HepG2 (cell line): ENCODE measurements around the gene SLC16A6. TPM values are rescaled to one million over a fixed set of nuclear protein-coding genes. Genes with fewer than 3 reads are reported as not detected.

Experiments
- CC2D1A ChIP-seq: sonication (generic); formaldehyde crosslinking; IDR thresholded peaks from 2 replicates; pipeline ENCODE4 v1.8.1; 2023; ENCODE audit warnings: mild to moderate bottlenecking, missing genetic modification reagents
- GATAD1 ChIP-seq: IDR thresholded peaks from 2 replicates; pipeline ENCODE4 v1.6.1; 2016; ENCODE audit warnings: missing genetic modification reagents, missing compliant biosample characterization
- GATAD2A ChIP-seq: IDR thresholded peaks from 2 replicates; pipeline ENCODE4 v1.6.1; 2016
- MED8 ChIP-seq: sonication (generic); formaldehyde crosslinking; IDR thresholded peaks from 2 replicates; pipeline ENCODE4 v1.8.1; 2023; ENCODE audit warnings: mild to moderate bottlenecking, missing genetic modification reagents; ENCODE audit not compliant: insufficient replicate concordance
- MYC ChIP-seq: sonication (generic); formaldehyde crosslinking; IDR thresholded peaks from 2 replicates; pipeline ENCODE4 v1.9.0; 2021; ENCODE audit warnings: missing genetic modification reagents, borderline replicate concordance
- NCOA5 ChIP-seq: sonication (generic); formaldehyde crosslinking; IDR thresholded peaks from 2 replicates; pipeline ENCODE4 v1.4.0; 2020; ENCODE audit warnings: missing genetic modification reagents
- NRL ChIP-seq: sonication (generic); formaldehyde crosslinking; IDR thresholded peaks from 2 replicates; pipeline ENCODE4 v1.5.0; 2020; ENCODE audit warnings: missing genetic modification reagents, mild to moderate bottlenecking, moderate library complexity, borderline replicate concordance
- ZFP36 ChIP-seq: fragments of 150-350 bp; IDR thresholded peaks from 2 replicates; pipeline ENCODE4 v1.6.1; 2018; ENCODE audit warnings: borderline replicate concordance, low read length, low read depth; ENCODE audit not compliant: partially characterized antibody
- ZNF232 ChIP-seq: sonication (generic); formaldehyde crosslinking; IDR thresholded peaks from 2 replicates; pipeline ENCODE4 v1.4.0; 2020; ENCODE audit warnings: missing genetic modification reagents, borderline replicate concordance
- ZNF546 ChIP-seq: sonication (generic); formaldehyde crosslinking; conservative IDR thresholded peaks from 2 replicates; pipeline ENCODE4 v1.8.1; 2023; ENCODE audit warnings: mild to moderate bottlenecking, missing genetic modification reagents
- ZNF678 ChIP-seq: sonication (generic); formaldehyde crosslinking; IDR thresholded peaks from 2 replicates; pipeline ENCODE4 v1.4.0; 2020; ENCODE audit warnings: mild to moderate bottlenecking, missing genetic modification reagents
- ZNF775 ChIP-seq: sonication (generic); formaldehyde crosslinking; IDR thresholded peaks from 2 replicates; pipeline ENCODE4 v1.4.0; 2020; ENCODE audit warnings: missing genetic modification reagents, mild to moderate bottlenecking, moderate library complexity, borderline replicate concordance
- ZNF790 ChIP-seq: sonication (generic); formaldehyde crosslinking; IDR thresholded peaks from 2 replicates; pipeline ENCODE4 v1.8.0; 2022; ENCODE audit warnings: missing genetic modification reagents, mild to moderate bottlenecking, borderline replicate concordance
- ZNF883 ChIP-seq: sonication (generic); formaldehyde crosslinking; IDR thresholded peaks from 2 replicates; pipeline ENCODE4 v1.5.1; 2020; ENCODE audit warnings: mild to moderate bottlenecking, missing genetic modification reagents; ENCODE audit errors: not compliant biosample characterization
- polyA plus RNA-seq, 8 experiments: library from polyadenylated mRNA; depleted of rRNA in 3 of 8; stranded (reverse) in 7 of 8; unstranded in 1 of 8; fragments of >200 nt; fragmentation: Illumina TruSeq in 4 of 8; extraction: Trizol in 4 of 8; gene quantifications; 2 replicates each; pipeline versions ENCODE4 v1.2.1 to v1.2.3, GENCODE V29; 2011 to 2016; ENCODE audit warnings: low read depth in 4 of 8, missing spikeins in 1 of 8, mixed read lengths in 1 of 8; ENCODE audit not compliant: insufficient read depth in 1 of 8
- total RNA-seq, 5 experiments: library from RNA; depleted of rRNA; stranded (reverse); fragments of >200 nt; fragmentation: Illumina TruSeq; extraction: Trizol; gene quantifications; 2 replicates each; pipeline ENCODE4 v1.2.3, GENCODE V29; 2016; ENCODE audit warnings: low read depth in 1 of 5
- TF ChIP-seq, protein P1 (sequence below): sonication (generic); formaldehyde crosslinking; conservative IDR thresholded peaks from 2 replicates; pipeline ENCODE4 v1.8.0; 2022; ENCODE audit warnings: mild to moderate bottlenecking, moderate library complexity, missing genetic modification reagents
- TF ChIP-seq, protein P2 (sequence below): sonication (generic); formaldehyde crosslinking; IDR thresholded peaks from 2 replicates; pipeline ENCODE4 v1.4.0; 2020; ENCODE audit warnings: missing genetic modification reagents, borderline replicate concordance
- TF ChIP-seq, protein P3 (sequence below): sonication (generic); formaldehyde crosslinking; IDR thresholded peaks from 2 replicates; pipeline ENCODE4 v1.5.0; 2020; ENCODE audit warnings: missing genetic modification reagents
- TF ChIP-seq, protein P4 (sequence below): IDR thresholded peaks from 2 replicates; pipeline ENCODE4 v1.6.1; 2018; ENCODE audit warnings: missing genetic modification reagents
- TF ChIP-seq, protein P5 (sequence below): sonication (generic); formaldehyde crosslinking; IDR thresholded peaks from 2 replicates; pipeline ENCODE4 v1.5.1; 2020; ENCODE audit warnings: missing genetic modification reagents, mild to moderate bottlenecking, borderline replicate concordance

SLC16A6 gene
- total and polyA plus RNA-seq, 2 of the 13 experiments (the other 11 are each of a cell fraction or from before 2014, with no cell fraction given): 1.1 to 44.7 TPM

DNA sequence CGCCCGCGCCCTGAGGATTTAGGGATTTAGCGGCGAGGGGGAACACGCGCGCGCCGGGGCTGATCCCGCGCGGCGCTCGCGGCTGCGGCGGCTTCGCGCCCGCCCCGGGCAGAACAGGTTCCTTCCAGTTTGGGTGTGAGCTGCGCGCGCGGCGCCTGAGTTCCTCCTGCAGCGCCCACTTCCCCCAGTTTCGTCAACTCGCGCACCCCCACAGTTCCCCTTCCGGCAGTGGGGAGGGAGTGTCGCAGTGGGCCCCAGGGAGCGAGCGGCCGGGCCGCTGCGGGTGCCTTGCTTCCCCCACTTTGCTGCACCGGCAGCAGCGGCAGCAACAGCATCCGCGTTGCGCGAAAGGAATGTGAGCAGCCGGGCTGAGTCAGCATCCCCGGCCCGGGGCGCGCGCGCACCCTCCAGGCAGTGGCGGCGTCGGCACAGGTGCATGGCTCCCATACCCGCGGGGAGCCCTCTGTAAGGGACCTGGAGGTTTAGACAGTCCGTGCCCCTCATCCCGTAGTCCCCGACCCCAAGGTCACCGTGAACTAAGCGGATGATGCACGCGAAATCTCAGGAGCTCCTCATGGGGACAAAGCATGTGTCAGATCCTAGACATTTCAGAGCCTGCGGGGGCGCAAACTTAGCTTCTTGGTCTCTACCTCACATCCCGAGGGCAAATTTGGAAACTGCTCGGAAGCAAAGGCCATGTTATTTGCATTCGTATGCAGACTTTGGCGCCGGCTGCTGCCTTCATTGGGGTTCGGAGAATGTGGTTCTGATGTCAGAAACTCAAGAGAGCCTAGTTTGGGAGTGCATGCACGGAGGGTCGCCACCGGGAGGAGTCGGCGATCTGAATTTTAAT lies 1.1 kb upstream of the SLC16A6 start (continued):
- TF ChIP-seq, protein P1, sequence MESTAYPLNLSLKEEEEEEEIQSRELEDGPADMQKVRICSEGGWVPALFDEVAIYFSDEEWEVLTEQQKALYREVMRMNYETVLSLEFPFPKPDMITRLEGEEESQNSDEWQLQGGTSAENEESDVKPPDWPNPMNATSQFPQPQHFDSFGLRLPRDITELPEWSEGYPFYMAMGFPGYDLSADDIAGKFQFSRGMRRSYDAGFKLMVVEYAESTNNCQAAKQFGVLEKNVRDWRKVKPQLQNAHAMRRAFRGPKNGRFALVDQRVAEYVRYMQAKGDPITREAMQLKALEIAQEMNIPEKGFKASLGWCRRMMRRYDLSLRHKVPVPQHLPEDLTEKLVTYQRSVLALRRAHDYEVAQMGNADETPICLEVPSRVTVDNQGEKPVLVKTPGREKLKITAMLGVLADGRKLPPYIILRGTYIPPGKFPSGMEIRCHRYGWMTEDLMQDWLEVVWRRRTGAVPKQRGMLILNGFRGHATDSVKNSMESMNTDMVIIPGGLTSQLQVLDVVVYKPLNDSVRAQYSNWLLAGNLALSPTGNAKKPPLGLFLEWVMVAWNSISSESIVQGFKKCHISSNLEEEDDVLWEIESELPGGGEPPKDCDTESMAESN: peak; percentile 48; the same call in 1 of the 2 replicates
- TF ChIP-seq, protein P2, sequence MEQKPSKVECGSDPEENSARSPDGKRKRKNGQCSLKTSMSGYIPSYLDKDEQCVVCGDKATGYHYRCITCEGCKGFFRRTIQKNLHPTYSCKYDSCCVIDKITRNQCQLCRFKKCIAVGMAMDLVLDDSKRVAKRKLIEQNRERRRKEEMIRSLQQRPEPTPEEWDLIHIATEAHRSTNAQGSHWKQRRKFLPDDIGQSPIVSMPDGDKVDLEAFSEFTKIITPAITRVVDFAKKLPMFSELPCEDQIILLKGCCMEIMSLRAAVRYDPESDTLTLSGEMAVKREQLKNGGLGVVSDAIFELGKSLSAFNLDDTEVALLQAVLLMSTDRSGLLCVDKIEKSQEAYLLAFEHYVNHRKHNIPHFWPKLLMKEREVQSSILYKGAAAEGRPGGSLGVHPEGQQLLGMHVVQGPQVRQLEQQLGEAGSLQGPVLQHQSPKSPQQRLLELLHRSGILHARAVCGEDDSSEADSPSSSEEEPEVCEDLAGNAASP (CRISPR knock-in tag): peak; percentile 75
- no peak for TF ChIP-seq NCOA5 (CRISPR knock-in tag)
- TF ChIP-seq, protein P3, sequence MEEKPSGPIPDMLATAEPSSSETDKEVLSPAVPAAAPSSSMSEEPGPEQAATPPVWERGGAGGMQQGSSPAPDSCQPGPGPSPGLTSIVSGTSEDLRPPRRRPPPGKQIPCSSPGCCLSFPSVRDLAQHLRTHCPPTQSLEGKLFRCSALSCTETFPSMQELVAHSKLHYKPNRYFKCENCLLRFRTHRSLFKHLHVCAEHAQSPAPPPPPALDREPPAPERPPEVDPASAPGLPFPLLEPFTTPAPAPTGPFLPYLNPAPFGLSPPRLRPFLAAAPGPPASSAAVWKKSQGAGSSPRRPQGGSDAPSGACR (CRISPR knock-in tag): no peak
- no peak for TF ChIP-seq ZFP36
- TF ChIP-seq ZNF883 (CRISPR knock-in tag): peak; percentile 45
- TF ChIP-seq, protein P4, sequence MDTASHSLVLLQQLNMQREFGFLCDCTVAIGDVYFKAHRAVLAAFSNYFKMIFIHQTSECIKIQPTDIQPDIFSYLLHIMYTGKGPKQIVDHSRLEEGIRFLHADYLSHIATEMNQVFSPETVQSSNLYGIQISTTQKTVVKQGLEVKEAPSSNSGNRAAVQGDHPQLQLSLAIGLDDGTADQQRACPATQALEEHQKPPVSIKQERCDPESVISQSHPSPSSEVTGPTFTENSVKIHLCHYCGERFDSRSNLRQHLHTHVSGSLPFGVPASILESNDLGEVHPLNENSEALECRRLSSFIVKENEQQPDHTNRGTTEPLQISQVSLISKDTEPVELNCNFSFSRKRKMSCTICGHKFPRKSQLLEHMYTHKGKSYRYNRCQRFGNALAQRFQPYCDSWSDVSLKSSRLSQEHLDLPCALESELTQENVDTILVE (CRISPR knock-in tag): no peak; the same call in 1 of the 2 replicates
- TF ChIP-seq ZNF678: peak; percentile 34; the same call in 1 of the 2 replicates
- peak; percentile 84 for TF ChIP-seq ZNF546 (CRISPR knock-in tag)
- no peak; the same call in none of the 2 replicates for TF ChIP-seq GATAD2A
- TF ChIP-seq ZNF775: no peak; the same call in 1 of the 2 replicates
- peak; percentile 85; the same call in 1 of the 2 replicates for TF ChIP-seq NRL
- no peak for TF ChIP-seq ZNF232
- peak; percentile 69; the same call in 1 of the 2 replicates for TF ChIP-seq MYC
- TF ChIP-seq ZNF790: peak; percentile 73; the same call in 1 of the 2 replicates
- TF ChIP-seq CC2D1A (CRISPR knock-in tag): no peak
- TF ChIP-seq MED8 (CRISPR knock-in tag): peak; percentile 1
- no peak; the same call in 1 of the 2 replicates for TF ChIP-seq GATAD1 (CRISPR knock-in tag)
- TF ChIP-seq, protein P5, sequence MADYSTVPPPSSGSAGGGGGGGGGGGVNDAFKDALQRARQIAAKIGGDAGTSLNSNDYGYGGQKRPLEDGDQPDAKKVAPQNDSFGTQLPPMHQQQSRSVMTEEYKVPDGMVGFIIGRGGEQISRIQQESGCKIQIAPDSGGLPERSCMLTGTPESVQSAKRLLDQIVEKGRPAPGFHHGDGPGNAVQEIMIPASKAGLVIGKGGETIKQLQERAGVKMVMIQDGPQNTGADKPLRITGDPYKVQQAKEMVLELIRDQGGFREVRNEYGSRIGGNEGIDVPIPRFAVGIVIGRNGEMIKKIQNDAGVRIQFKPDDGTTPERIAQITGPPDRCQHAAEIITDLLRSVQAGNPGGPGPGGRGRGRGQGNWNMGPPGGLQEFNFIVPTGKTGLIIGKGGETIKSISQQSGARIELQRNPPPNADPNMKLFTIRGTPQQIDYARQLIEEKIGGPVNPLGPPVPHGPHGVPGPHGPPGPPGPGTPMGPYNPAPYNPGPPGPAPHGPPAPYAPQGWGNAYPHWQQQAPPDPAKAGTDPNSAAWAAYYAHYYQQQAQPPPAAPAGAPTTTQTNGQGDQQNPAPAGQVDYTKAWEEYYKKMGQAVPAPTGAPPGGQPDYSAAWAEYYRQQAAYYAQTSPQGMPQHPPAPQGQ (CRISPR knock-in tag): no peak
